ENCODE measurements around the gene ACTN1. TPM values are rescaled to one million over a fixed set of nuclear protein-coding genes. Genes with fewer than 3 reads are reported as not detected.

The ACTN1 gene
- total RNA-seq, 4 donors from 2014 or later: 76.8 to 117 (median 94.0) TPM

DNA sequence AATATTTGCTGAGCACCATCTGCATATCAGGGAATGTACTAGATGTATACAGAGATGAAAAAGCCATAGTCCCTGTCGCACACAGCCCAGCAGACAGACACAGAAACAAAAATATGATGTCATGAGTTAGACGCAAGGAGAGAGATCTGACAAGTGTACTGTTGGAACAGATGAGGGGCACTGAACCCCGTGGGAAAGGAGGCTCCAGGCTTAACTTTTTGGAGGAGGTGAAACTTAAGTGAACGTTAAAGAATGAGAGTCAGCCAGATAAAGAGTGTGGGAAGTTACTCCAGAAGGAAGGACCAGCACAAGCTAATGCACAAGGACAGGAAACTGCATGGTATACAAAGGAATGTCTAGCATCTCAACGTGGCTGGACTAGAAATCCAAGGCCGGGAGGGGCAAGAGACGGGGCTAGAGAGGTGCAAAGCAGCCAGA, 2.5 kb upstream of the ACTN1 start:
- H3K36me3 ChIP-seq: no peaks in the 10 kb centered on the region
- H3K27ac ChIP-seq: no peak overlapping the region
- no peaks in the 10 kb centered on the region for H3K27me3 ChIP-seq
- DNase-seq (ENCODE audit: low spot score in 2 of 2): no peak
- H3K9me3 ChIP-seq: no peaks in the 10 kb centered on the region
- no peak for TF ChIP-seq POLR2AphosphoS5 (IDR thresholded peaks at IDR 0.05)
- no peak for TF ChIP-seq CTCF (IDR thresholded peaks at IDR 0.05)
- TF ChIP-seq EP300 (IDR thresholded peaks at IDR 0.05): no peak
- TF ChIP-seq POLR2A (IDR thresholded peaks at IDR 0.05): no peak
- peaks cover 29% of the 10 kb centered on the region for H3K4me1 ChIP-seq
- no peak overlapping the region for H3K4me3 ChIP-seq
- WGBS: 70% methylated on average over 7 of the region's 7 CpGs

DNA sequence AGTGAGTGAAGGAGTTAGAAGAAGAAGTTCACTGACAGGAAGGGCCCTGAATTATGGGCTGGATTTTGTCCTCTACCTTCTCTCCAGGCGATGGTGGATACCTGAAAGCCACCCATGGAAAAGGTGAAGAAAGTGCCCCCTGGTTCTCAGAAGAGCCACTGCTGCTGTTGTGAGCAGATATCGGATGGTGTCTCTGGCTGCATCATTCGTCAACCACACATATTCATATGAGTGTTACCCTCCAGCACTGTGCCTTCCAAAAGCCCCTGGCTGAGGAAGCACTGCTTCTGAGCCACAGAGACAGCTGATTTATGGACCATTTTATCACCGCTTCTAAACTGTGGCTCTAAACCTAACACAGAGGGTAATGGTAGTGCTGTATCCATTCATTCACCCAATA, 2.0 kb upstream of the ACTN1 start:
- TF ChIP-seq POLR2AphosphoS5 (IDR thresholded peaks at IDR 0.05) (no peak), CTCF (IDR thresholded peaks at IDR 0.05) (no peak), EP300 (IDR thresholded peaks at IDR 0.05) (no peak), POLR2A (IDR thresholded peaks at IDR 0.05) (no peak)
- Histone ChIP-seq H3K4me3 (no peak overlapping the region), H3K9me3 (no peaks in the 10 kb centered on the region), H3K36me3 (no peaks in the 10 kb centered on the region), H3K27ac (no peak overlapping the region), H3K4me1 (peaks cover 34% of the 10 kb centered on the region), H3K27me3 (no peaks in the 10 kb centered on the region)
- WGBS: 89% methylated on average over 4 of the region's 4 CpGs
- DNase-seq (ENCODE audit: low spot score in 2 of 2): no peak

- H3K27ac ChIP-seq: peak overlapping the region; percentile 92
- peaks cover 46% of the 10 kb centered on the region for H3K4me1 ChIP-seq
- WGBS: 24% methylated on average over 14 of the region's 44 CpGs
- no peaks in the 10 kb centered on the region for H3K36me3 ChIP-seq
- H3K27me3 ChIP-seq: no peaks in the 10 kb centered on the region
- no peaks in the 10 kb centered on the region for H3K9me3 ChIP-seq
- peak overlapping the region; percentile 74 for H3K4me3 ChIP-seq
- DNase-seq (ENCODE audit: low spot score in 2 of 2): peak; percentile 80 to 87
- TF ChIP-seq EP300 (IDR thresholded peaks at IDR 0.05) (no peak), POLR2AphosphoS5 (IDR thresholded peaks at IDR 0.05) (no peak), CTCF (IDR thresholded peaks at IDR 0.05) (no peak), POLR2A (IDR thresholded peaks at IDR 0.05) (no peak)
Observed at GRCh38 chr14:68979722-68980451, 785 bp upstream of the ACTN1 start.

DNA sequence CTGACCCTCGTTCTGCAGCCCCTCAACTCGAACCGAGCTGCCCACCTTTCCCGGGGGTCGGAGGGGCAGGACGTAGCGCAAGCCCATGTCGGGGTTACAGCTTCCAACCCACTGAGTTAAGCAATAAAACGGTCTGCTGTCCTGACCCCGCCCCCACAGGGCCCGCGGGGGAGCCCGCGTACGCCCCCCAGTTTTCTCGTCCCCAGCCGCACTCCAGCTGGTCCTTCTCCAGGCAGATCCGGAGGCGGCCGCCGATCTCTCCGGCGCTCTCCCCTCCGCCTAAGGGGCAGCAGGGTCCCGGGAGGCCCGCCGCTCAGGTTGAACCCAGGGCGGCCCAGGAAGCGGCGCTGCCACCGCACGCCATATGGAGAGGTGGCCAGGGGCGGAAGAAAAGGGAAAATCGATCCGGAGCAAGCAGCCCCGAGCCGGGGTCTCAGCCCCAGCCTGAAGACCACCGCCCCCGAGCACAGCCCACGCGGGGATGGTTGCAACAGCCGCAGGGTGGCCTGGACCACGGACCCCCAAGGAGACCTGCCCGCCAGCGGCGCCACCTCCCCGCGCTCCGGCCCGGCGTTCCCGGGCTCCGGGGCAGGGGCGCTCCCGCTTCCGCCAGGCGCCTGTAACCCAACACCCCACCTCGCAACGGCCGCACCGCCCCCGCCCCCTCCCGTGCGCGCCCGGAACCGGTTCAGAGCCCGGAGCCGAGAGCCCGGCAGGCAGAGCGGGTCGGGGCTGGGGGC, 760 bp downstream of the ACTN1 start:
- H3K27ac ChIP-seq: peak overlapping the region; percentile 92
- peak overlapping the region; percentile 74 for H3K4me3 ChIP-seq
- no peaks in the 10 kb centered on the region for H3K36me3 ChIP-seq
- H3K27me3 ChIP-seq: no peaks in the 10 kb centered on the region
- peaks cover 55% of the 10 kb centered on the region for H3K4me1 ChIP-seq
- peak; percentile 79 to 86 for DNase-seq (ENCODE audit: low spot score in 2 of 2)
- TF ChIP-seq POLR2AphosphoS5 (IDR thresholded peaks at IDR 0.05) (no peak), EP300 (IDR thresholded peaks at IDR 0.05) (no peak), CTCF (IDR thresholded peaks at IDR 0.05) (no peak), POLR2A (IDR thresholded peaks at IDR 0.05) (no peak)
- no peaks in the 10 kb centered on the region for H3K9me3 ChIP-seq
- 2% methylated on average over 10 of the region's 72 CpGs for WGBS

DNA sequence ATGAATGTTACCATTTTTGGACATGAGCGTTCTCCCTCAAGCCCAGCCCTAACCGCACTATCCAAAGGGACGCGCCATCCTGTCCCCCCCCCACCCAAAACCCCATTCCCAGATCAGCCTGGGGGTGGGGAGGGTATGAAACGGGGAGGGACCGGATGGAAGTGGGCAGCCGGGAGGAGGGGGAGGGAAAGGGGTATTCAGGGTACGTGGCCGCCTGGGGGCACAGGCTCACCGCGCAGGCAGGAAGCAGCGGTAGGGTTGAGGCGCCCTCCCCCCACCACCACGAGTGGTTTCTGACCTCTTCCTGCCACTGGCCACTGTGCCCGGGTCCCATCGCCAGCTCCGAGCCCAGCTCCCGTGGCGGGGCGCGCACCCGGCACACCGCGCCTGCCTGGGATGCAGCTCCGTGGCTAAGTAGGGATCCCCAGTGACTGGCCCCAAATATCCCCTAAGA, 1.4 kb downstream of the ACTN1 start:
- TF ChIP-seq CTCF (IDR thresholded peaks at IDR 0.05): no peak
- no peak for TF ChIP-seq POLR2A (IDR thresholded peaks at IDR 0.05)
- no peak for TF ChIP-seq EP300 (IDR thresholded peaks at IDR 0.05)
- TF ChIP-seq POLR2AphosphoS5 (IDR thresholded peaks at IDR 0.05): no peak
- WGBS: 3% methylated on average over 20 of the region's 25 CpGs
- peak overlapping the region; percentile 74 for H3K4me3 ChIP-seq
- peak overlapping the region; percentile 92 for H3K27ac ChIP-seq
- DNase-seq (ENCODE audit: low spot score in 2 of 2): peak in 1 of 2 donors; percentile 79
- H3K27me3 ChIP-seq: no peaks in the 10 kb centered on the region
- no peaks in the 10 kb centered on the region for H3K36me3 ChIP-seq
- no peaks in the 10 kb centered on the region for H3K9me3 ChIP-seq
- peaks cover 55% of the 10 kb centered on the region for H3K4me1 ChIP-seq

Measured in suprapubic skin (tissue), 4 donors.